BLaER1 (cell line): ENCODE measurements around the gene ISG15.

Experiments used
- H3K27ac ChIP-seq: shearing (Covaris generic); formaldehyde crosslinking; 2 replicates; pipeline ENCODE4 v1.8.1; 2022
- H3K27me3 ChIP-seq: shearing (Covaris generic); formaldehyde crosslinking; 2 replicates; pipeline ENCODE4 v1.8.1; 2022
- H3K36me3 ChIP-seq: shearing (Covaris generic); formaldehyde crosslinking; 2 replicates; pipeline ENCODE4 v1.8.1; 2022
- H3K4me1 ChIP-seq: shearing (Covaris generic); formaldehyde crosslinking; 2 replicates; pipeline ENCODE4 v1.8.1; 2022
- H3K4me2 ChIP-seq: shearing (Covaris generic); formaldehyde crosslinking; 2 replicates; pipeline ENCODE4 v1.8.1; 2022
- H3K4me3 ChIP-seq: shearing (Covaris generic); formaldehyde crosslinking; 2 replicates; pipeline ENCODE4 v1.8.1; 2022
- H3K9ac ChIP-seq: shearing (Covaris generic); formaldehyde crosslinking; 2 replicates; pipeline ENCODE4 v1.8.1; 2022
- H3K9me3 ChIP-seq: shearing (Covaris generic); formaldehyde crosslinking; 2 replicates; pipeline ENCODE4 v1.8.1; 2022
- H4K20me1 ChIP-seq: shearing (Covaris generic); formaldehyde crosslinking; 2 replicates; pipeline ENCODE4 v1.8.1; 2022
- Cebpa-rat ChIP-seq: shearing (Covaris generic); IDR thresholded peaks from 2 replicates; pipeline ENCODE4 v1.8.1; 2022

Gene ISG15

GRCh38 chr1:1044455-1045078, 31.3 kb downstream of the ISG15 start:
- H3K27me3 ChIP-seq = peaks cover 6% of the 10 kb centered on the region; the same call in 1 of the 2 replicates
- no peak overlapping the region for H3K4me3 ChIP-seq
- H3K4me2 ChIP-seq = no peak overlapping the region
- peaks cover 70% of the 10 kb centered on the region for H3K36me3 ChIP-seq
- H3K9ac ChIP-seq = no peak overlapping the region
- H3K4me1 ChIP-seq = peaks cover 10% of the 10 kb centered on the region
- 0 out of 2 replicates have a peak, but pooled peaks have one; percentile 24 for TF ChIP-seq Cebpa-rat
- no peaks in the 10 kb centered on the region for H3K9me3 ChIP-seq
- H4K20me1 ChIP-seq = peaks cover 56% of the 10 kb centered on the region
- H3K27ac ChIP-seq = no peak overlapping the region

DNA sequence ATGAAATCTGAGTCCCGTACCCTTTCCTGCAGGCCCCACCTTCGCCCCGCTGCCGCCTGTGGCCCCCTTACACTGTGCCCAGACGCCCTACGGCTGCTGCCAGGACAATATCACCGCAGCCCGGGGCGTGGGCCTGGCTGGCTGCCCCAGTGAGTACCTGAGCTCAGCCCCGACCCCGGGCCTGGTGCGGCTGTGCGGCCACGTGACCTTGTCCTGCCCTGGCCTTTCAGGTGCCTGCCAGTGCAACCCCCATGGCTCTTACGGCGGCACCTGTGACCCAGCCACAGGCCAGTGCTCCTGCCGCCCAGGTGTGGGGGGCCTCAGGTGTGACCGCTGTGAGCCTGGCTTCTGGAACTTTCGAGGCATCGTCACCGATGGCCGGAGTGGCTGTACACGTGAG, 31.8 kb downstream of the ISG15 start:
- Histone ChIP-seq H3K4me3 (no peak overlapping the region), H3K27me3 (peaks cover 2% of the 10 kb centered on the region; the same call in 1 of the 2 replicates), H3K4me2 (no peak overlapping the region), H3K9ac (no peak overlapping the region), H4K20me1 (peaks cover 51% of the 10 kb centered on the region), H3K27ac (no peak overlapping the region), H3K36me3 (peaks cover 71% of the 10 kb centered on the region), H3K9me3 (no peaks in the 10 kb centered on the region), H3K4me1 (peaks cover 5% of the 10 kb centered on the region)
- no peak for TF ChIP-seq Cebpa-rat

DNA sequence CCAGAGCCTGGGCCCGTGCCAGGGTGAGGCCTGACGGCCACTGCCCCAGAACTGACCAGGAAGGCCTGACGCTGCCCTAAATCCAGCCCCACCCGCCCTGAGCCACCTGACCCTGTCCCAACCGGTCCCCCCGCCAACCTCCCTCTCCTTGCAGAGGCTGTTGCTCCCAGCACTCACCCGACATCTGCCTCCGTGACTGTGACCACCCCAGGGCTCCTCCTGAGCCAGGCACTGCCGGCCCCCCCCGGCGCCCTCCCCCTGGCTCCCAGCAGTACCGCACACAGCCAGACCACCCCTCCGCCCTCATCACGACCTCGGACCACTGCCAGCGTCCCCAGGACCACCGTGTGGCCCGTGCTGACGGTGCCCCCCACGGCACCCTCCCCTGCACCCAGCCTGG, 32.9 kb downstream of the ISG15 start:
- Histone ChIP-seq H3K36me3 (peaks cover 79% of the 10 kb centered on the region), H3K9me3 (no peaks in the 10 kb centered on the region), H3K27ac (no peak overlapping the region), H4K20me1 (peaks cover 44% of the 10 kb centered on the region), H3K4me1 (peaks cover 8% of the 10 kb centered on the region), H3K4me3 (no peak overlapping the region), H3K27me3 (no peaks in the 10 kb centered on the region), H3K9ac (no peak overlapping the region), H3K4me2 (no peak overlapping the region)
- no peak for TF ChIP-seq Cebpa-rat

DNA sequence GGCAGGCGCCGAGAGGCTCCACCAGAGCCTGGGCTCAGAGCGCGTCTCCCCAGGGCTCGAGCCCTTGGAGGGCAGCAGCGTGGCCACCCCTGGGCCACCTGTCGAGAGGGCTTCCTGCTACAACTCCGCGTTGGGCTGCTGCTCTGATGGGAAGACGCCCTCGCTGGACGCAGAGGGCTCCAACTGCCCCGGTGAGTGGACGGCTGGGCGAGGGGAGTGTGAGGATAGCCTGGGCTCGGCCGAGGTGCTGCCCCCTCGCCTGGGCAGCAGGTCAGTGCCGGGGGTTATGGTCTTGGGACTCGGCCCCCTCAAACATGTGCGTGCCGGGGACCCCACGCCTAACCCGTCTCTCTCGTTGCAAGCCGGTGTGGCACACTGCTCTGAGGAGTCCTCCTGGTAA, 33.5 kb downstream of the ISG15 start:
- peaks cover 39% of the 10 kb centered on the region for H4K20me1 ChIP-seq
- no peaks in the 10 kb centered on the region for H3K9me3 ChIP-seq
- no peak overlapping the region for H3K4me2 ChIP-seq
- H3K27ac ChIP-seq = no peak overlapping the region
- no peak overlapping the region for H3K4me3 ChIP-seq
- no peak for TF ChIP-seq Cebpa-rat
- H3K36me3 ChIP-seq = peaks cover 79% of the 10 kb centered on the region
- H3K4me1 ChIP-seq = peaks cover 8% of the 10 kb centered on the region
- H3K27me3 ChIP-seq = no peaks in the 10 kb centered on the region
- H3K9ac ChIP-seq = no peak overlapping the region

DNA sequence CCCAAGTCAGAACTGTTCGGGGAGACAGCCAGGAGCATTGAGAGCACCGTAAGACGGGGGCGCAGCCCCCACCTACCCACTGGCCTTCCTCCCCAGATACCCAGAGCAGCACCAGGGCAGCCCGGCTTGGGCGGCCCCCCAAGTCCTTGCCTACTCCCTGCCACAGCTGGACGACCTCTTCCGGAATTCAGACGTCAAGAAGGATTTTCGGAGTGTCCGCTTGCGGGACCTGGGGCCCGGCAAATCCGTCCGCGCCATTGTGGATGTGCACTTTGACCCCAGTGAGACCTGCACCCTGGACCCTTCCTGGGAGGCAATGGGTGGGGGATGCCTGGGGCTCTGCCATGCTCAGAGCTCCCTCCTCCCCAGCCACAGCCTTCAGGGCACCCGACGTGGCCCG, 34.1 kb downstream of the ISG15 start:
- Histone ChIP-seq H3K36me3 (peaks cover 79% of the 10 kb centered on the region), H4K20me1 (peaks cover 32% of the 10 kb centered on the region), H3K4me1 (peaks cover 8% of the 10 kb centered on the region), H3K27me3 (no peaks in the 10 kb centered on the region), H3K9me3 (no peaks in the 10 kb centered on the region), H3K4me3 (no peak overlapping the region), H3K9ac (no peak overlapping the region), H3K4me2 (no peak overlapping the region), H3K27ac (no peak overlapping the region)
- TF ChIP-seq Cebpa-rat = no peak

DNA sequence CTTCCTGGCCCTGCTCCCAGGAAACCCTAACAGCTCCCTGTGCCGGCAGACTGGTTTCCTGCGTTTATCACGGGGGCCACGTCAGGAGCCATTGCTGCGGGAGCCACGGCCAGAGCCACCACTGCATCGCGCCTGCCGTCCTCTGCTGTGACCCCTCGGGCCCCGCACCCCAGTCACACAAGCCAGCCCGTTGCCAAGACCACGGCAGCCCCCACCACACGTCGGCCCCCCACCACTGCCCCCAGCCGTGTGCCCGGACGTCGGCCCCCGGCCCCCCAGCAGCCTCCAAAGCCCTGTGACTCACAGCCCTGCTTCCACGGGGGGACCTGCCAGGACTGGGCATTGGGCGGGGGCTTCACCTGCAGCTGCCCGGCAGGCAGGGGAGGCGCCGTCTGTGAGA, 34.7 kb downstream of the ISG15 start:
- no peaks in the 10 kb centered on the region for H3K9me3 ChIP-seq
- H3K4me2 ChIP-seq = no peak overlapping the region
- H3K4me1 ChIP-seq = peaks cover 8% of the 10 kb centered on the region
- no peak for TF ChIP-seq Cebpa-rat
- no peak overlapping the region for H3K9ac ChIP-seq
- no peaks in the 10 kb centered on the region for H3K27me3 ChIP-seq
- H3K4me3 ChIP-seq = no peak overlapping the region
- peaks cover 27% of the 10 kb centered on the region for H4K20me1 ChIP-seq
- no peak overlapping the region for H3K27ac ChIP-seq
- H3K36me3 ChIP-seq = peaks cover 79% of the 10 kb centered on the region

GRCh38 chr1:1048765-1049164, 35.5 kb downstream of the ISG15 start:
- Histone ChIP-seq H3K36me3 (peaks cover 79% of the 10 kb centered on the region), H3K9me3 (no peaks in the 10 kb centered on the region), H3K9ac (no peak overlapping the region), H3K4me3 (no peak overlapping the region), H4K20me1 (peaks cover 19% of the 10 kb centered on the region; the same call in 1 of the 2 replicates), H3K27me3 (no peaks in the 10 kb centered on the region), H3K4me1 (peaks cover 8% of the 10 kb centered on the region), H3K27ac (no peak overlapping the region), H3K4me2 (no peak overlapping the region)
- TF ChIP-seq Cebpa-rat = no peak

- Histone ChIP-seq H4K20me1 (peaks cover 12% of the 10 kb centered on the region; the same call in 1 of the 2 replicates), H3K4me1 (peaks cover 8% of the 10 kb centered on the region), H3K27ac (no peak overlapping the region), H3K4me2 (no peak overlapping the region), H3K9ac (no peak overlapping the region), H3K27me3 (no peaks in the 10 kb centered on the region), H3K9me3 (no peaks in the 10 kb centered on the region), H3K36me3 (peaks cover 79% of the 10 kb centered on the region), H3K4me3 (no peak overlapping the region)
- TF ChIP-seq Cebpa-rat = no peak
Measured at GRCh38 chr1:1049318-1050165, 36.2 kb downstream of the ISG15 start.

DNA sequence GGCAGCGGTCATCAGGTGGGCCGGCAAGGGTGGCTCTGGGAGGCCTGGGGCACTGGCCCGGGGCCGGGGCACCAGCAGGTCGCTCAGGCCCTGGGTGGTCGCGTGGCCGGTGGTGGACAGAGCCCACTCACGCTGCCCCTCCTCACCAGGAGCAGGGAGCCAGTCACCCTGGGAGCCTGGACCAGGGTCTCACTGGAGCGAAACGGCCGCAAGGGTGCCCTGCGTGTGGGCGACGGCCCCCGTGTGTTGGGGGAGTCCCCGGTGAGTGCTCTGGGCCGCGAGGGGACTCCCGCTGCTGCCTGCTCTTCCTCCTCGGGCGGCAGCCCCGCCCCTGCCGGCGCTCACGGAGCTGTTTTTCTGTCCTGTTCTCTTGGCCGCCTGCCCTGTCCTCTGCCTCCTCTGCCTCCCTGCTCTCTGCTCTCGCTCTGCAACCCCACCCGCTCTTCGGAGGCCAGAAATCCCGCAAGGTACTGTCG, 37.3 kb downstream of the ISG15 start:
- H3K9ac ChIP-seq = no peak overlapping the region
- H3K4me1 ChIP-seq = peaks cover 8% of the 10 kb centered on the region
- H3K36me3 ChIP-seq = peaks cover 79% of the 10 kb centered on the region
- no peaks in the 10 kb centered on the region for H3K9me3 ChIP-seq
- no peak overlapping the region for H3K4me3 ChIP-seq
- no peak for TF ChIP-seq Cebpa-rat
- no peak overlapping the region for H3K27ac ChIP-seq
- H3K4me2 ChIP-seq = peak overlapping the region; percentile 28; the same call in 1 of the 2 replicates
- peaks cover 2% of the 10 kb centered on the region; the same call in 1 of the 2 replicates for H4K20me1 ChIP-seq
- H3K27me3 ChIP-seq = no peaks in the 10 kb centered on the region
